T-cell (primary cell): Measurements from ENCODE around the gene CDH4. TPM values are rescaled to one million over a fixed set of nuclear protein-coding genes. Genes with fewer than 3 reads are reported as not detected.

Experiments used
- ATAC-seq, 4 experiments: fragments of 200-7000 bp in 3 of 4; fragments of 150-1000 bp in 1 of 4; cut with Tn5 transposase; replicated peaks in 1 of 4; 1 replicate in 3 of 4; 2 replicates in 1 of 4; pipeline ENCODE4 v1.10.0; 2021; ENCODE audit warnings: moderate library complexity in 3 of 4, mild to moderate bottlenecking in 2 of 4, moderate number of reproducible peaks in 1 of 4
- CTCF ChIA-PET, 2 donors: fragments of 300-600 bp; sonication (Branson Sonifier 250); formaldehyde crosslinking; loops; one replicate each; lab custom pipeline; 2022; ENCODE audit warnings: antibody characterized with exemption in 2 of 2; lab: Charles Lee
- POLR2A ChIA-PET, 2 donors: fragments of 300-600 bp; sonication (Branson Sonifier 250); formaldehyde crosslinking; loops; one replicate each; lab custom pipeline; 2022; ENCODE audit warnings: antibody characterized with exemption in 2 of 2; lab: Charles Lee
- DNase-seq, 35 experiments: peaks; one replicate each; pipeline versions ENCODE4 v3.0.0 to v3.0.0-alpha.2; 2013 to 2023
- H3K27ac ChIP-seq: one replicate; pipeline ENCODE4 v1.5.1; 2013; ENCODE audit warnings: low read length
- H3K27me3 ChIP-seq, 2 experiments: replicated peaks in 1 of 2; 1 replicate in 1 of 2; 2 replicates in 1 of 2; pipeline versions ENCODE4 v1.6.1 to v1.7.0; 2013; ENCODE audit warnings: low read length in 1 of 2, mixed read lengths in 1 of 2; ENCODE audit not compliant: control insufficient read depth in 2 of 2, insufficient read depth in 2 of 2; ENCODE audit errors: extremely low read depth in 1 of 2
- H3K36me3 ChIP-seq, 2 donors: 1 replicate in 1 of 2; 2 replicates in 1 of 2; pipeline versions ENCODE4 v1.6.1 to v1.7.0; 2013; ENCODE audit warnings: low read length in 1 of 2; ENCODE audit not compliant: control insufficient read depth in 2 of 2, insufficient read depth in 1 of 2; ENCODE audit errors: extremely low read depth in 1 of 2
- H3K4me1 ChIP-seq, 2 experiments: 1 replicate in 1 of 2; 2 replicates in 1 of 2; pipeline versions ENCODE4 v1.6.1 to v1.7.0; 2013; ENCODE audit warnings: low read length in 2 of 2, mixed read lengths in 1 of 2; ENCODE audit not compliant: insufficient read depth in 2 of 2, control insufficient read depth in 1 of 2; ENCODE audit errors: extremely low read depth in 1 of 2
- H3K4me3 ChIP-seq, 2 donors: 1 replicate in 1 of 2; 2 replicates in 1 of 2; pipeline versions ENCODE4 v1.5.1 to v1.7.0; 2013; ENCODE audit warnings: mild to moderate bottlenecking in 2 of 2, low read length in 1 of 2, moderate library complexity in 1 of 2; ENCODE audit not compliant: control insufficient read depth in 1 of 2; ENCODE audit errors: extremely low read depth in 1 of 2
- H3K9me3 ChIP-seq: 2 replicates; pipeline ENCODE4 v1.7.0; 2013
- H3K27ac Mint-ChIP-seq, 2 donors: one replicate each; pipeline ENCODE4 v1.8.0; 2020 to 2021; ENCODE audit warnings: mild to moderate bottlenecking in 2 of 2, mixed read lengths in 2 of 2
- H3K27me3 Mint-ChIP-seq, 2 donors: one replicate each; pipeline ENCODE4 v1.8.0; 2021 to 2022; ENCODE audit warnings: mixed read lengths in 2 of 2
- H3K36me3 Mint-ChIP-seq: one replicate; pipeline ENCODE4 v1.8.0; 2021; ENCODE audit warnings: mixed read lengths
- H3K4me1 Mint-ChIP-seq, 3 donors: one replicate each; pipeline ENCODE4 v1.8.0; 2020 to 2022; ENCODE audit warnings: mixed read lengths in 3 of 3, mild to moderate bottlenecking in 1 of 3
- H3K4me3 Mint-ChIP-seq, 3 donors: one replicate each; pipeline ENCODE4 v1.8.0; 2020 to 2022; ENCODE audit warnings: mild to moderate bottlenecking in 3 of 3, mixed read lengths in 3 of 3, moderate library complexity in 3 of 3
- H3K9me3 Mint-ChIP-seq, 3 donors: one replicate each; pipeline ENCODE4 v1.8.0; 2020 to 2022; ENCODE audit warnings: mixed read lengths in 3 of 3
- WGBS: methylation state at CpG from one replicate; pipeline ENCODE4 v1.1.5; 2013; ENCODE audit warnings: missing lambda C conversion rate; ENCODE audit not compliant: insufficient coverage; 5-methylcytosine and 5-hydroxymethylcytosine counted together
- total RNA-seq, 35 experiments: library from RNA in 6 of 35; stranded (reverse) in 6 of 35; fragments of 120-200 nt in 1 of 35; gene quantifications; one replicate each; pipeline versions ENCODE4 v1.2.1 to v1.2.4 and lab custom pipeline; 2013 to 2026

CDH4 gene
- total RNA-seq, 5 donors from 2014 or later (not counting 1 experiment from before 2014, with no cell fraction given): 0.06 to 0.64 (median 0.14) TPM

DNA sequence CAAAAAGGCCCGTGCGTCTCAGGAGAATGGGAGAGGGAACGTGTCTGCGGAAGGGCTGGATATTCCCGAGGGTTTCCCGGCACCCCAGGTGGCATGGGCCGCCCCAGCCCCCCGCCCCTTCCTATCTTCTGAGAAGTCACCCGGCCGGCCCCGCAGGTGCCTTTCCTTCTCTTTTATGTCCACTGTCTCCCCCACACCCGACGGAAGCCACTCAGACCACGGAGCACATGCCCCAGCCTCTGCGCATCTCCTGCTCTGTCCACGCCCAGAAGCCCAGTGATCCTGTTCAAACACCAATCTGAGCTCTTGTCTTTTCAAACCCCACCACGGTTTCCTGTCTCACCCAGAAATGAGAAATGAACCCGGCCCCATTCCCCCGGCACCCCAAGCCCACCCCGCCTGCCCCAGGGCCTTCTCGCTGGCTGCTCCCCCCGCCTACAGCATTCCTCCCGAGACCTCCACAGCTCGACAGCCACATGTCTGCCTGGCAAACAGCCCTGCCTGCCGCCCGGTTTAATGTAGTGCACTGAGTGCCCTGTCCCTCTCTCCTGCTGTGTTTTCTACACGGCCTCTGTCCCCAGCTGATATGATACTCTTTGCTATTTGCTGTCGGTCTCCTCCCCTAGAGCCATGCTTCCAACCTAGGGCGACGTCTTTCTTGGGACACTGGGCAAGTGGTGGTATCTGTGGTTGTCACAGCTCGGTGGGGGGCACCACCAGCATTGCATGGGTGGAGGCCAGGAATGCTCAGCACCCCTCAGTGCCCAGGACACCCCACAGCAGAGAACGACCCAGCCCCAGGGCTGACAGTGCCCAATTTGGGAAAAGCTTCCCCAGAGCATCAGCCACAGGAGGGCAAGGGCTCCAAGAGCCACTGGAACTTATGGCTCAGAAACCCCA lies 630.9 kb downstream of the CDH4 start:
- Mint-ChIP-seq H3K36me3 (no peaks in the 10 kb centered on the region), H3K27ac (no peak overlapping the region), H3K4me3 (no peak overlapping the region), H3K9me3 (no peaks in the 10 kb centered on the region), H3K4me1 (peaks cover 0 to 3% (median 2%) of the 10 kb centered on the region in 3 donors), H3K27me3 (peaks cover 3 to 13% of the 10 kb centered on the region in 2 donors)
- POLR2A ChIA-PET: no interaction called here
- H3K4me1 ChIP-seq: peaks cover 0 to 4% of the 10 kb centered on the region in 2 experiments
- CTCF ChIA-PET: no interaction called here
- H3K4me3 ChIP-seq: no peak overlapping the region
- 40% methylated on average over 28 of the region's 32 CpGs for WGBS
- no peaks in the 10 kb centered on the region for H3K36me3 ChIP-seq
- no peaks in the 10 kb centered on the region for H3K9me3 ChIP-seq
- DNase-seq: no peak
- no peak overlapping the region for H3K27ac ChIP-seq
- H3K27me3 ChIP-seq: peaks cover 0 to 43% of the 10 kb centered on the region in 2 experiments
- ATAC-seq: no peak

- Mint-ChIP-seq H3K27me3 (peaks cover 3 to 13% of the 10 kb centered on the region in 2 donors), H3K9me3 (no peaks in the 10 kb centered on the region), H3K36me3 (no peaks in the 10 kb centered on the region), H3K4me1 (peaks cover 0 to 3% (median 2%) of the 10 kb centered on the region in 3 donors), H3K27ac (no peak overlapping the region), H3K4me3 (no peak overlapping the region)
- WGBS: 89% methylated on average over 9 of the region's 14 CpGs
- no peaks in the 10 kb centered on the region for H3K36me3 ChIP-seq
- no peaks in the 10 kb centered on the region for H3K9me3 ChIP-seq
- no peak for ATAC-seq
- no peak overlapping the region for H3K27ac ChIP-seq
- H3K4me1 ChIP-seq: peaks cover 0 to 4% of the 10 kb centered on the region in 2 experiments
- H3K4me3 ChIP-seq: no peak overlapping the region
- no peak for DNase-seq
- CTCF ChIA-PET: no interaction called here
- POLR2A ChIA-PET: no interaction called here
- peaks cover 0 to 43% of the 10 kb centered on the region in 2 experiments for H3K27me3 ChIP-seq
Measured at GRCh38 chr20:61883857-61884393, 631.9 kb downstream of the CDH4 start.

DNA sequence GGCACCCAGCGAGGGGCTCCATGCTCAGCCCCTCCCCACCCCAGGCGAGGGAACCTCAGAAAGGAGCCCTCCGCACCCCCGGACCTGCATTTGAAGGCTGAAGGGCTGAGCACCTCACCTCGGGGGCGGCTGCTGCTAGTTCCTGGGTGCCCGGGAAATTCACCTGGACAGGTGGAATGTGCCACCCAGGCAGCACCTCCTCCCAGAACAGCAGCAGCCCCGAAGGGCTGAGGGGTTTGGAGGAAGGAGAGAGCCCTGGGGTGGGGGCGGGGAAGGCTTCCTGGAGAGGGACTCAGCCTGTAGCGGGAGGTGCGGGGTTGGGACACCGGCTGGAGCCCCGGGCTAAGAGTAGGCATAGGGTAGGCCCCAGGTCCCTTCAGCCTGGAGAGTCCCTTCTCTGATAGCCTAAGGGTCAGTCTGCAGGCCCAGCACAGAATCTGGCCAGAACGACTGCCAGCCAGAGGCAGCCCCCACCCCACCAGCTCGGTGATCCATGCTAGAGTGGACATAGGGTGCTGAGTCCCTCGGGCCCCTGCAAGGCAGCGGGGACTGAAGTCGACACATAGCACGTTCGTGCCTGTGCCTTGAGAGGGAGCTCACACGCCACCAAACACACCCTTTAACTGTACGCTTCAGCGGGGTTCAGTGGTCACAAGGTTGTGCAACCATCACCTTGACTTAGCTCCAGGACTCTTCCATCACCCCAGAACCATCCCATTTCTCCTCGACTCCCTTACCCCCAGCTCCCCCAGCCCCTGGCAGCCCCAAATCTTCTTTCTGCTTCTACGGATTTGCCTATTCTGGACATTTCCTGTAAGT lies 632.7 kb downstream of the CDH4 start:
- Histone ChIP-seq H3K27ac (no peak overlapping the region), H3K27me3 (peaks cover 0 to 43% of the 10 kb centered on the region in 2 experiments), H3K4me3 (no peak overlapping the region), H3K4me1 (peaks cover 0 to 4% of the 10 kb centered on the region in 2 experiments), H3K9me3 (no peaks in the 10 kb centered on the region), H3K36me3 (no peaks in the 10 kb centered on the region)
- peaks cover 4 to 16% of the 10 kb centered on the region in 2 donors for H3K27me3 Mint-ChIP-seq
- peaks cover 0 to 6% (median 0%) of the 10 kb centered on the region in 3 donors for H3K9me3 Mint-ChIP-seq
- H3K27ac Mint-ChIP-seq: no peak overlapping the region
- WGBS: 88% methylated on average over 23 of the region's 25 CpGs
- peaks cover 0 to 3% (median 2%) of the 10 kb centered on the region in 3 donors for H3K4me1 Mint-ChIP-seq
- no peaks in the 10 kb centered on the region for H3K36me3 Mint-ChIP-seq
- H3K4me3 Mint-ChIP-seq: no peak overlapping the region
- CTCF ChIA-PET: no interaction called here
- POLR2A ChIA-PET: no interaction called here
- DNase-seq (no peak), ATAC-seq (no peak)

DNA sequence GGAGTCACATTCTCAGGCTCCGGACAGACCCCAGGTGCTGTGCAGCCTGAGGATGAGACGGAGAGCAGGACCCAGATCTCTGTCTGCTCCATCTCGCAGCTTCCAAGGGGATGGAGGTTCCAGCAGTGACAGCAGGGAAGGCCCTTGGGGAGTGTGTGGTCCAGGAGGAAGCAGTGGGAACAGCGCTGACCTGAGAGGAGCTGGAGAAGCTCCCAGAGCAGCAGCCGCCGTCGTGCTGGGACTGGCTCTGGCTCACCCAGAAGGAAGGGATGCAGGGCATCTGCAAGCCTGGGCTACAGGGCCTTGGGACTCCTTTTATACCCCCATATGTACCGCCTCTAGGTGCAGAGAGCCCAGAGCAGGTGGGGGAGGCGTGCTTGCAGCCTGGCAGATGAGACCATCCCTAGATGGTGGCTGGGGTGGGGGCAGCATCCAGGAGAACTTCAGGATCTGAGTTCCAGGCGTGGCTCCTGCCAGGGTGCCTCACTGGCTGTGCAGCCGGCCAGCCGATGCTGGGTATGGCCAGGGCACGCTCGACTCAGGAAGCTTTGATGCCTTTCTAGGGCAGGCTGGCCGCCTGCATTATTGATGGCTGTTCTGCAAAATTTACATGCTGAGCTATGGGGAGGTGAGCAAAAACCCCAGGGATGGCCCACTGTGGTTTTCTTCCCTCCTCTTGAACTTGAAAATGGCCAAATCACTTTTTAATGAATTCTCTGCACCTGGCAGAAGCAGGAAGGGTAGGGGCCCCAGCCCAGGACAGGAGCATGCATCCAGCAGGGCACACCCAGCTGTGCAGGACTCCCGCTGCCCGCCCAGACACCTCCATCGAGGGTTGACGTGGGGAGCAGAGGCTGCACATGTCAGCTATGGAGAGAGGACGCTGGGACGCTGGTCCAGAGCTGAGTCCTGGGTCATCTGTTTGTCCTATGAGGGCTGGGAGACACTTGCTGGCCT lies 634.0 kb downstream of the CDH4 start:
- H3K4me1 ChIP-seq: peaks cover 0 to 4% of the 10 kb centered on the region in 2 experiments
- H3K27me3 Mint-ChIP-seq: peaks cover 10 to 16% of the 10 kb centered on the region in 2 donors
- no peaks in the 10 kb centered on the region for H3K9me3 ChIP-seq
- no peak overlapping the region for H3K27ac ChIP-seq
- no peaks in the 10 kb centered on the region for H3K36me3 Mint-ChIP-seq
- H3K36me3 ChIP-seq: no peaks in the 10 kb centered on the region
- H3K4me3 Mint-ChIP-seq: no peak overlapping the region
- 84% methylated on average over 19 of the region's 21 CpGs for WGBS
- DNase-seq (no peak), ATAC-seq (no peak)
- no peak overlapping the region for H3K4me3 ChIP-seq
- peaks cover 0 to 11% (median 0%) of the 10 kb centered on the region in 3 donors for H3K9me3 Mint-ChIP-seq
- H3K27me3 ChIP-seq: peaks cover 0 to 43% of the 10 kb centered on the region in 2 experiments
- ChIA-PET CTCF (no interaction called here), POLR2A (no interaction called here)
- H3K4me1 Mint-ChIP-seq: peaks cover 0 to 3% (median 2%) of the 10 kb centered on the region in 3 donors
- H3K27ac Mint-ChIP-seq: no peak overlapping the region

- no peak overlapping the region for H3K27ac ChIP-seq
- Mint-ChIP-seq H3K27me3 (peaks cover 10 to 16% of the 10 kb centered on the region in 2 donors), H3K9me3 (peaks cover 0 to 11% (median 0%) of the 10 kb centered on the region in 3 donors), H3K27ac (no peak overlapping the region), H3K4me1 (peaks cover 0 to 3% (median 2%) of the 10 kb centered on the region in 3 donors), H3K4me3 (no peak overlapping the region), H3K36me3 (no peaks in the 10 kb centered on the region)
- no peaks in the 10 kb centered on the region for H3K36me3 ChIP-seq
- peak in 25 of 35 experiments; percentile 5 to 39 (median 17) for DNase-seq
- ATAC-seq: peak in 3 of 4 experiments; percentile 36 to 58 (median 47)
- no peak overlapping the region for H3K4me3 ChIP-seq
- no peaks in the 10 kb centered on the region for H3K9me3 ChIP-seq
- 30% methylated on average over 13 of the region's 21 CpGs for WGBS
- POLR2A ChIA-PET: no interaction called here
- H3K27me3 ChIP-seq: peaks cover 0 to 39% of the 10 kb centered on the region in 2 experiments
- CTCF ChIA-PET: no interaction called here
- H3K4me1 ChIP-seq: peaks cover 0 to 4% of the 10 kb centered on the region in 2 experiments
Measured at GRCh38 chr20:61886721-61887595, 634.9 kb downstream of the CDH4 start.
